ENCODE results near the gene NGLY1.

GRCh38 chr3:25820366-25820765 lies 37.1 kb upstream of the NGLY1 start:
- TF ChIP-seq EZH2 (IDR thresholded peaks at IDR 0.05; ENCODE audit: low read length, missing control alignments) (no peak), CTCF (conservative IDR thresholded peaks at IDR 0.05 in 1 of 2, IDR thresholded peaks at IDR 0.05 in 1 of 2; ENCODE audit: low read depth in 1 of 2, low read length in 2 of 2) (no peak)

All from fibroblast of lung (primary cell).